ENCODE data around the gene HOMER2. TPM values are rescaled to one million over a fixed set of nuclear protein-coding genes. Genes with fewer than 3 reads are reported as not detected.

The HOMER2 gene
- total RNA-seq, 1 donor: 11.6 TPM

DNA sequence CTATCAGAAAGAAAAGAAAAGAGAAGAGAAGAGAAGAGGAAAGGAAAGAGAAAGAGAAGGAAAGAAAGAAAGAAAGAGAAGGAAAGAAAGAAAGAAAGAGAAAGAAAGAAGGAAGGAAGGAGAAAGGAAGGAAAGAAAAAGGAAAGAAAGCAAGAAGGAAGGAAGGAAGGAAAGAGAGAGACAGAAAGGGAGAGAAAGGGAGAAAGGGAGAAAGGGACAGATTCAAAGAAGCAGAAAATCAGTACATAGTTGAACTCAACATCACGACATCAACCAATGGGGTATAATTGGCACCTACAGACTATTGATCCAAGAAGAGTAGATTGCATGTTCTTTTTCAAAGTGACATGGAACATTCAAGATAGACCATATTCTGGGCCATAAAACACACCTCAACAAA, 45.2 kb downstream of the HOMER2 start:
- TF ChIP-seq, protein P1, sequence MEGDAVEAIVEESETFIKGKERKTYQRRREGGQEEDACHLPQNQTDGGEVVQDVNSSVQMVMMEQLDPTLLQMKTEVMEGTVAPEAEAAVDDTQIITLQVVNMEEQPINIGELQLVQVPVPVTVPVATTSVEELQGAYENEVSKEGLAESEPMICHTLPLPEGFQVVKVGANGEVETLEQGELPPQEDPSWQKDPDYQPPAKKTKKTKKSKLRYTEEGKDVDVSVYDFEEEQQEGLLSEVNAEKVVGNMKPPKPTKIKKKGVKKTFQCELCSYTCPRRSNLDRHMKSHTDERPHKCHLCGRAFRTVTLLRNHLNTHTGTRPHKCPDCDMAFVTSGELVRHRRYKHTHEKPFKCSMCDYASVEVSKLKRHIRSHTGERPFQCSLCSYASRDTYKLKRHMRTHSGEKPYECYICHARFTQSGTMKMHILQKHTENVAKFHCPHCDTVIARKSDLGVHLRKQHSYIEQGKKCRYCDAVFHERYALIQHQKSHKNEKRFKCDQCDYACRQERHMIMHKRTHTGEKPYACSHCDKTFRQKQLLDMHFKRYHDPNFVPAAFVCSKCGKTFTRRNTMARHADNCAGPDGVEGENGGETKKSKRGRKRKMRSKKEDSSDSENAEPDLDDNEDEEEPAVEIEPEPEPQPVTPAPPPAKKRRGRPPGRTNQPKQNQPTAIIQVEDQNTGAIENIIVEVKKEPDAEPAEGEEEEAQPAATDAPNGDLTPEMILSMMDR (IDR thresholded peaks at IDR 0.05; ENCODE audit: extremely low read depth, low read depth, low read length): no peak
- no peak overlapping the region for H3K4me3 ChIP-seq (ENCODE audit: insufficient read depth, low read length)

GRCh38 chr15:82904574-82904973, 47.9 kb downstream of the HOMER2 start:
- H3K27ac ChIP-seq (ENCODE audit: low read depth, low read length): no peak overlapping the region
- no peak overlapping the region for H3K4me3 ChIP-seq (ENCODE audit: insufficient read depth, low read length)
- H3K79me2 ChIP-seq (ENCODE audit: insufficient read depth, low read length): no peaks in the 10 kb centered on the region
- no peaks in the 10 kb centered on the region for H4K20me1 ChIP-seq (ENCODE audit: insufficient read depth, low read length)
- H3K9me3 ChIP-seq (ENCODE audit: low read depth, low read length): peaks cover 5% of the 10 kb centered on the region
- no peaks in the 10 kb centered on the region for H3K27me3 ChIP-seq (ENCODE audit: insufficient read depth, low read length)
- no peaks in the 10 kb centered on the region for H3K4me1 ChIP-seq (ENCODE audit: insufficient read depth, low read length)
- no peaks in the 10 kb centered on the region for H3K36me3 ChIP-seq (ENCODE audit: insufficient read depth, low read length)
- H3K4me2 ChIP-seq (ENCODE audit: insufficient read depth, low read length): no peak overlapping the region
- DNase-seq (ENCODE audit: insufficient read length, low spot score, missing footprints): no peak
- H2AFZ ChIP-seq (ENCODE audit: low read length): no peak overlapping the region
- TF ChIP-seq, protein P1 (IDR thresholded peaks at IDR 0.05; ENCODE audit: extremely low read depth, low read depth, low read length): no peak

More for the DNA sequence above, 45.2 kb downstream of the HOMER2 start:
- DNase-seq (ENCODE audit: insufficient read length, low spot score, missing footprints): no peak
- no peak overlapping the region for H3K27ac ChIP-seq (ENCODE audit: low read depth, low read length)
- no peak overlapping the region for H2AFZ ChIP-seq (ENCODE audit: low read length)
- H3K79me2 ChIP-seq (ENCODE audit: insufficient read depth, low read length): no peaks in the 10 kb centered on the region
- no peak overlapping the region for H3K4me2 ChIP-seq (ENCODE audit: insufficient read depth, low read length)
- no peaks in the 10 kb centered on the region for H3K27me3 ChIP-seq (ENCODE audit: insufficient read depth, low read length)
- no peaks in the 10 kb centered on the region for H4K20me1 ChIP-seq (ENCODE audit: insufficient read depth, low read length)
- peaks cover 5% of the 10 kb centered on the region for H3K9me3 ChIP-seq (ENCODE audit: low read depth, low read length)
- H3K36me3 ChIP-seq (ENCODE audit: insufficient read depth, low read length): no peaks in the 10 kb centered on the region
- H3K4me1 ChIP-seq (ENCODE audit: insufficient read depth, low read length): no peaks in the 10 kb centered on the region

GRCh38 chr15:82903511-82903910, 49.0 kb downstream of the HOMER2 start:
- Histone ChIP-seq H3K4me3 (ENCODE audit: insufficient read depth, low read length) (no peak overlapping the region), H2AFZ (ENCODE audit: low read length) (no peak overlapping the region), H3K36me3 (ENCODE audit: insufficient read depth, low read length) (no peaks in the 10 kb centered on the region), H4K20me1 (ENCODE audit: insufficient read depth, low read length) (no peaks in the 10 kb centered on the region), H3K4me2 (ENCODE audit: insufficient read depth, low read length) (no peak overlapping the region), H3K4me1 (ENCODE audit: insufficient read depth, low read length) (no peaks in the 10 kb centered on the region), H3K79me2 (ENCODE audit: insufficient read depth, low read length) (no peaks in the 10 kb centered on the region), H3K27ac (ENCODE audit: low read depth, low read length) (no peak overlapping the region), H3K27me3 (ENCODE audit: insufficient read depth, low read length) (no peaks in the 10 kb centered on the region), H3K9me3 (ENCODE audit: low read depth, low read length) (no peaks in the 10 kb centered on the region)
- DNase-seq (ENCODE audit: insufficient read length, low spot score, missing footprints): no peak
- TF ChIP-seq, protein P1 (IDR thresholded peaks at IDR 0.05; ENCODE audit: extremely low read depth, low read depth, low read length): no peak

DNA sequence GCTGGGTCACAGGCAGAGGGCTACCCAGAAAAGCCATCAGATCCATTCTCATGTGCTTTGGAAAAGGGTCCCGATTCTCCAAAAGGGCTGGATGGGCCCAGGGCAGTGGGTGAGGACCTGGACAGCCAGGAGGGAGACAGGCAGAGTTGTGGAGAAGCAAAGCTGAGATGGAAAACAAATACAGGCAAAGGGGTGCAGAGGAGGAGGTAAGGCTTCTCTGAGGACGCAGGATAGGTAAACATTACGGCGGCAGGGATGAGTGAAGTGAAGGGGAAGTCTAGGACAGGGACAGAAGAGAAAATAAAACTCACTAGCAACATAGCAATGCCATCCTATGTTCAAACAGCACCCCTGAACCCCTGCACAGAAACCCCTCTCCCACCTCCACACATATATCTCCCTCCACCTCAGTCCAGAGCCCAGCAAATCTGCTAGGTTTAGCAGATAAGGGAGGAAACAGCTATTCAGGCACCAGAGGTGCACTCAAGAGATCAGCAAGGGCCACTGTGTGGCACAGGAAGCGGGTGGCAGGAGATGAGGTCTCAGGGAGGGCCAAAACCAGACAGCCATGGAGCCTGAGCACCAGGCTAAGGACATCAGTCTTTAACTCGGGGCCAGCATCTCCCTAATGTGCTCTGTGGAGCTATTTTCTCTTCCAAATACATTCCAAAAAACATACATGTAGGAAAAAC, 51.3 kb downstream of the HOMER2 start:
- no peak overlapping the region for H3K4me2 ChIP-seq (ENCODE audit: insufficient read depth, low read length)
- no peak overlapping the region for H3K27ac ChIP-seq (ENCODE audit: low read depth, low read length)
- no peaks in the 10 kb centered on the region for H3K4me1 ChIP-seq (ENCODE audit: insufficient read depth, low read length)
- no peaks in the 10 kb centered on the region for H4K20me1 ChIP-seq (ENCODE audit: insufficient read depth, low read length)
- no peak for DNase-seq (ENCODE audit: insufficient read length, low spot score, missing footprints)
- H2AFZ ChIP-seq (ENCODE audit: low read length): no peak overlapping the region
- no peaks in the 10 kb centered on the region for H3K27me3 ChIP-seq (ENCODE audit: insufficient read depth, low read length)
- H3K4me3 ChIP-seq (ENCODE audit: insufficient read depth, low read length): no peak overlapping the region
- H3K36me3 ChIP-seq (ENCODE audit: insufficient read depth, low read length): no peaks in the 10 kb centered on the region
- no peaks in the 10 kb centered on the region for H3K9me3 ChIP-seq (ENCODE audit: low read depth, low read length)
- H3K79me2 ChIP-seq (ENCODE audit: insufficient read depth, low read length): no peaks in the 10 kb centered on the region
- TF ChIP-seq, protein P1 (IDR thresholded peaks at IDR 0.05; ENCODE audit: extremely low read depth, low read depth, low read length): no peak

All from osteoblast (primary cell).